Measurements from ENCODE around the gene PGAM1. TPM values are rescaled to one million over a fixed set of nuclear protein-coding genes. Genes with fewer than 3 reads are reported as not detected.

The PGAM1 gene
- total and polyA plus RNA-seq, 2 of the 13 experiments (the other 11 are each of a cell fraction or from before 2014, with no cell fraction given), result 354 to 483 TPM

GRCh38 chr10:97400665-97401454, 25.1 kb upstream of the PGAM1 start, which contains the start of gene RRP12 (continued):
- TF ChIP-seq IRF2 (CRISPR knock-in tag; IDR thresholded peaks at IDR 0.05) (peak; percentile 53; the same call in 1 of the 2 replicates), ZBTB44 (CRISPR knock-in tag; IDR thresholded peaks at IDR 0.05) (no peak), ATF7-NPFF (CRISPR knock-in tag; IDR thresholded peaks at IDR 0.05; ENCODE audit: low read depth) (no peak), ZNF550 (CRISPR knock-in tag; IDR thresholded peaks at IDR 0.05; ENCODE audit: borderline replicate concordance) (no peak), ZNF318 (CRISPR knock-in tag; IDR thresholded peaks at IDR 0.05) (no peak), SPEN (CRISPR knock-in tag; IDR thresholded peaks at IDR 0.05; ENCODE audit: low read depth) (no peak), ZNF770 (CRISPR knock-in tag; IDR thresholded peaks at IDR 0.05) (no peak), ZNF557 (CRISPR knock-in tag; IDR thresholded peaks at IDR 0.05) (no peak), SNAPC4 (CRISPR knock-in tag; IDR thresholded peaks at IDR 0.05) (no peak), ZNF644 (CRISPR knock-in tag; IDR thresholded peaks at IDR 0.05; ENCODE audit: low read depth) (no peak)

Data from HepG2 (cell line).